ENCODE data around the gene PIK3R6. TPM values are rescaled to one million over a fixed set of nuclear protein-coding genes. Genes with fewer than 3 reads are reported as not detected.

Gene PIK3R6
- total and polyA plus RNA-seq, 2 experiments from 2014 or later = 0.11 to 0.24 TPM

DNA sequence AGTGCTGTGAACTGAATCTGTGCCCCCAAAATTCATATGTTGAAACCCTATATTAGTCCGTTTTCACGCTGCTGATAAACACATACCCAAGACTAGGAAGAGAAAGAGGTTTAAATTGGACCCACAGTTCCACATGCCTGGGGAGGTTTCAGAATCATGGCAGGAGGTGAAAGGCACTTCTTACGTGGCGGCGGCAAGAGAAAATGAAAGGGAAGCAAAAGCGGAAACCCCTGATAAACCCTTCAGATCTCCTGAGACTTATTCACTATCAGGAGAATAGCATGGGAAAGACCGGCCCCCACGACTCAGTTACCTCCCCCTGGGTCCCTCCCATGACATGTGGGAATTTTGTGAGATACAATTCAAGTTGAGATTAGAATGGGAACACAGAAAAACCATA is 105.5 kb downstream of the PIK3R6 start:
- H3K36me3 Mint-ChIP-seq (ENCODE audit: low read depth) = peaks cover 4% of the 10 kb centered on the region; the same call in 1 of the 3 replicates

DNA sequence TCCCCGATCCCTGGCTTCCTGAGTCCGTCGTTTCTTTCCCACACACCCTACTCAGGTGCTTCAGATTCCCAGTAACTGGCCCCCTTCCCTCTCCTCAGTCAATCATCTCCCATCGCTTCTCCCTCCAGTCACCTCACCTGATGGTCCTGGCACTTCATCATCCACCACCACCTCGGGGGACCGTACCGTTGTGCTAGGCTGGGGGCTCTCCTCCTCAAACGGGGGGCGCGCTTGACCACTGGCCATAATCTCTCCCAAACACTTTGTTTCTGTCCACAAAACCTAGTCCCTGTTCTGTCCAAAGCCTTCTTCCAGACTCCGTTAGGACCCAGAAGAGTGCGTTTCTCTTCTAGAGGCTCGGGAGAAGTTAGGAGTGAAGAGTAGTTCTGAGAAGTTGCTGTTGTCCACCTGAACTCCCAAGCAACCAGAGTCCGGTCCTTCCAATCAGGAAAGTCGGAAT is 109.3 kb downstream of the PIK3R6 start, which contains the start of gene SPDYE4:
Gene SPDYE4, minus strand, starts transcription at position 410 of the 460 bp plus-strand sequence. Its CDS starts 164 bp downstream, at position 246.
- Mint-ChIP-seq H3K9me3 (peaks cover 12% of the 10 kb centered on the region), H3K27me3 (ENCODE audit: insufficient read depth, low read depth, poor library complexity) (peaks cover 2% of the 10 kb centered on the region), H3K27ac (no peak within 1 kb of the TSS), H3K4me3 (no peak within 1 kb of the TSS; the same call in 2 of the 3 replicates), H3K36me3 (ENCODE audit: low read depth) (peaks cover 4% of the 10 kb centered on the region; the same call in 1 of the 3 replicates), H3K4me1 (peaks cover 11% of the 10 kb centered on the region)
- H3F3A ChIP-seq (replicated peaks; ENCODE audit: low read depth) = no peaks in the 10 kb centered on the region
- ATAC-seq (no peak), DNase-seq (ENCODE audit: low spot score) (no peak)
- no peaks in the 10 kb centered on the region for H4K20me1 ChIP-seq (replicated peaks; ENCODE audit: insufficient read depth)
- H3K4me1 ChIP-seq (ENCODE audit: insufficient read depth) = no peaks in the 10 kb centered on the region; the same call in 1 of the 2 replicates
- H3K4me2 ChIP-seq = no peak within 1 kb of the TSS
- H3K36me3 ChIP-seq (ENCODE audit: insufficient read depth) = no peaks in the 10 kb centered on the region
- no peaks in the 10 kb centered on the region for H3K27me3 ChIP-seq (ENCODE audit: insufficient read depth)
- H3K27ac ChIP-seq (ENCODE audit: low read depth) = no peak within 1 kb of the TSS
- H2AFZ ChIP-seq = no peak within 1 kb of the TSS
- H3K9me2 ChIP-seq (ENCODE audit: insufficient read depth) = no peaks in the 10 kb centered on the region
- H3K79me2 ChIP-seq (replicated peaks; ENCODE audit: insufficient read depth) = no peaks in the 10 kb centered on the region
- no peak within 1 kb of the TSS for H3K4me3 ChIP-seq
- TF ChIP-seq POLR2AphosphoS5 (IDR thresholded peaks at IDR 0.05; ENCODE audit: low read depth) (no peak), EZH2 (IDR thresholded peaks at IDR 0.05; ENCODE audit: low read depth, unreplicated experiment) (no peak), ZNF114 (CRISPR knock-in tag; IDR thresholded peaks at IDR 0.05) (no peak), ZNF331 (CRISPR knock-in tag; IDR thresholded peaks at IDR 0.05; ENCODE audit: low read depth) (no peak), STAT1 (IDR thresholded peaks at IDR 0.05; ENCODE audit: unreplicated experiment) (no peak)
- TF ChIP-seq, protein P1, sequence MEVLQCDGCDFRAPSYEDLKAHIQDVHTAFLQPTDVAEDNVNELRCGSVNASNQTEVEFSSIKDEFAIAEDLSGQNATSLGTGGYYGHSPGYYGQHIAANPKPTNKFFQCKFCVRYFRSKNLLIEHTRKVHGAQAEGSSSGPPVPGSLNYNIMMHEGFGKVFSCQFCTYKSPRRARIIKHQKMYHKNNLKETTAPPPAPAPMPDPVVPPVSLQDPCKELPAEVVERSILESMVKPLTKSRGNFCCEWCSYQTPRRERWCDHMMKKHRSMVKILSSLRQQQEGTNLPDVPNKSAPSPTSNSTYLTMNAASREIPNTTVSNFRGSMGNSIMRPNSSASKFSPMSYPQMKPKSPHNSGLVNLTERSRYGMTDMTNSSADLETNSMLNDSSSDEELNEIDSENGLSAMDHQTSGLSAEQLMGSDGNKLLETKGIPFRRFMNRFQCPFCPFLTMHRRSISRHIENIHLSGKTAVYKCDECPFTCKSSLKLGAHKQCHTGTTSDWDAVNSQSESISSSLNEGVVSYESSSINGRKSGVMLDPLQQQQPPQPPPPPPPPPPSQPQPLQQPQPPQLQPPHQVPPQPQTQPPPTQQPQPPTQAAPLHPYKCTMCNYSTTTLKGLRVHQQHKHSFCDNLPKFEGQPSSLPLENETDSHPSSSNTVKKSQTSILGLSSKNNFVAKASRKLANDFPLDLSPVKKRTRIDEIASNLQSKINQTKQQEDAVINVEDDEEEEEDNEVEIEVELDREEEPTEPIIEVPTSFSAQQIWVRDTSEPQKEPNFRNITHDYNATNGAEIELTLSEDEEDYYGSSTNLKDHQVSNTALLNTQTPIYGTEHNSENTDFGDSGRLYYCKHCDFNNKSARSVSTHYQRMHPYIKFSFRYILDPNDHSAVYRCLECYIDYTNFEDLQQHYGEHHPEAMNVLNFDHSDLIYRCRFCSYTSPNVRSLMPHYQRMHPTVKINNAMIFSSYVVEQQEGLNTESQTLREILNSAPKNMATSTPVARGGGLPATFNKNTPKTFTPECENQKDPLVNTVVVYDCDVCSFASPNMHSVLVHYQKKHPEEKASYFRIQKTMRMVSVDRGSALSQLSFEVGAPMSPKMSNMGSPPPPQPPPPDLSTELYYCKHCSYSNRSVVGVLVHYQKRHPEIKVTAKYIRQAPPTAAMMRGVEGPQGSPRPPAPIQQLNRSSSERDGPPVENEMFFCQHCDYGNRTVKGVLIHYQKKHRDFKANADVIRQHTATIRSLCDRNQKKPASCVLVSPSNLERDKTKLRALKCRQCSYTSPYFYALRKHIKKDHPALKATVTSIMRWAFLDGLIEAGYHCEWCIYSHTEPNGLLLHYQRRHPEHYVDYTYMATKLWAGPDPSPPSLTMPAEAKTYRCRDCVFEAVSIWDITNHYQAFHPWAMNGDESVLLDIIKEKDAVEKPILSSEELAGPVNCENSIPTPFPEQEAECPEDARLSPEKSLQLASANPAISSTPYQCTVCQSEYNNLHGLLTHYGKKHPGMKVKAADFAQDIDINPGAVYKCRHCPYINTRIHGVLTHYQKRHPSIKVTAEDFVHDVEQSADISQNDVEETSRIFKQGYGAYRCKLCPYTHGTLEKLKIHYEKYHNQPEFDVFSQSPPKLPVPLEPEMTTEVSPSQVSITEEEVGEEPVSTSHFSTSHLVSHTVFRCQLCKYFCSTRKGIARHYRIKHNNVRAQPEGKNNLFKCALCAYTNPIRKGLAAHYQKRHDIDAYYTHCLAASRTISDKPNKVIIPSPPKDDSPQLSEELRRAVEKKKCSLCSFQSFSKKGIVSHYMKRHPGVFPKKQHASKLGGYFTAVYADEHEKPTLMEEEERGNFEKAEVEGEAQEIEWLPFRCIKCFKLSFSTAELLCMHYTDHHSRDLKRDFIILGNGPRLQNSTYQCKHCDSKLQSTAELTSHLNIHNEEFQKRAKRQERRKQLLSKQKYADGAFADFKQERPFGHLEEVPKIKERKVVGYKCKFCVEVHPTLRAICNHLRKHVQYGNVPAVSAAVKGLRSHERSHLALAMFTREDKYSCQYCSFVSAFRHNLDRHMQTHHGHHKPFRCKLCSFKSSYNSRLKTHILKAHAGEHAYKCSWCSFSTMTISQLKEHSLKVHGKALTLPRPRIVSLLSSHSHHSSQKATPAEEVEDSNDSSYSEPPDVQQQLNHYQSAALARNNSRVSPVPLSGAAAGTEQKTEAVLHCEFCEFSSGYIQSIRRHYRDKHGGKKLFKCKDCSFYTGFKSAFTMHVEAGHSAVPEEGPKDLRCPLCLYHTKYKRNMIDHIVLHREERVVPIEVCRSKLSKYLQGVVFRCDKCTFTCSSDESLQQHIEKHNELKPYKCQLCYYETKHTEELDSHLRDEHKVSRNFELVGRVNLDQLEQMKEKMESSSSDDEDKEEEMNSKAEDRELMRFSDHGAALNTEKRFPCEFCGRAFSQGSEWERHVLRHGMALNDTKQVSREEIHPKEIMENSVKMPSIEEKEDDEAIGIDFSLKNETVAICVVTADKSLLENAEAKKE (CRISPR knock-in tag; IDR thresholded peaks at IDR 0.05) = no peak
- TF ChIP-seq, protein P2, sequence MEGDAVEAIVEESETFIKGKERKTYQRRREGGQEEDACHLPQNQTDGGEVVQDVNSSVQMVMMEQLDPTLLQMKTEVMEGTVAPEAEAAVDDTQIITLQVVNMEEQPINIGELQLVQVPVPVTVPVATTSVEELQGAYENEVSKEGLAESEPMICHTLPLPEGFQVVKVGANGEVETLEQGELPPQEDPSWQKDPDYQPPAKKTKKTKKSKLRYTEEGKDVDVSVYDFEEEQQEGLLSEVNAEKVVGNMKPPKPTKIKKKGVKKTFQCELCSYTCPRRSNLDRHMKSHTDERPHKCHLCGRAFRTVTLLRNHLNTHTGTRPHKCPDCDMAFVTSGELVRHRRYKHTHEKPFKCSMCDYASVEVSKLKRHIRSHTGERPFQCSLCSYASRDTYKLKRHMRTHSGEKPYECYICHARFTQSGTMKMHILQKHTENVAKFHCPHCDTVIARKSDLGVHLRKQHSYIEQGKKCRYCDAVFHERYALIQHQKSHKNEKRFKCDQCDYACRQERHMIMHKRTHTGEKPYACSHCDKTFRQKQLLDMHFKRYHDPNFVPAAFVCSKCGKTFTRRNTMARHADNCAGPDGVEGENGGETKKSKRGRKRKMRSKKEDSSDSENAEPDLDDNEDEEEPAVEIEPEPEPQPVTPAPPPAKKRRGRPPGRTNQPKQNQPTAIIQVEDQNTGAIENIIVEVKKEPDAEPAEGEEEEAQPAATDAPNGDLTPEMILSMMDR (conservative IDR thresholded peaks at IDR 0.05; ENCODE audit: low read depth in 2 of 2) = no peak

More for the DNA sequence above, 105.5 kb downstream of the PIK3R6 start:
- Mint-ChIP-seq H3K27ac (no peak overlapping the region), H3K4me1 (0 out of 3 replicates have a peak, but pooled peaks cover 2% of the 10 kb centered on the region), H3K27me3 (ENCODE audit: insufficient read depth, low read depth, poor library complexity) (peaks cover 2% of the 10 kb centered on the region), H3K9me3 (peaks cover 12% of the 10 kb centered on the region), H3K4me3 (no peak overlapping the region)
- Histone ChIP-seq H4K20me1 (replicated peaks; ENCODE audit: insufficient read depth) (no peaks in the 10 kb centered on the region), H3K36me3 (ENCODE audit: insufficient read depth) (no peaks in the 10 kb centered on the region), H3K4me3 (no peak overlapping the region), H3K27ac (ENCODE audit: low read depth) (no peak overlapping the region), H3F3A (replicated peaks; ENCODE audit: low read depth) (no peaks in the 10 kb centered on the region), H3K79me2 (replicated peaks; ENCODE audit: insufficient read depth) (no peaks in the 10 kb centered on the region), H2AFZ (no peak overlapping the region), H3K9me2 (ENCODE audit: insufficient read depth) (no peaks in the 10 kb centered on the region), H3K4me2 (no peak overlapping the region), H3K27me3 (ENCODE audit: insufficient read depth) (no peaks in the 10 kb centered on the region), H3K4me1 (ENCODE audit: insufficient read depth) (no peaks in the 10 kb centered on the region)
- no peak for DNase-seq (ENCODE audit: low spot score)
- TF ChIP-seq ZNF331 (CRISPR knock-in tag; IDR thresholded peaks at IDR 0.05; ENCODE audit: low read depth) (no peak), CREB1 (CRISPR knock-in tag; IDR thresholded peaks at IDR 0.05; ENCODE audit: low read depth) (no peak), POLR2AphosphoS5 (IDR thresholded peaks at IDR 0.05; ENCODE audit: low read depth) (no peak)
- TF ChIP-seq, protein P3, sequence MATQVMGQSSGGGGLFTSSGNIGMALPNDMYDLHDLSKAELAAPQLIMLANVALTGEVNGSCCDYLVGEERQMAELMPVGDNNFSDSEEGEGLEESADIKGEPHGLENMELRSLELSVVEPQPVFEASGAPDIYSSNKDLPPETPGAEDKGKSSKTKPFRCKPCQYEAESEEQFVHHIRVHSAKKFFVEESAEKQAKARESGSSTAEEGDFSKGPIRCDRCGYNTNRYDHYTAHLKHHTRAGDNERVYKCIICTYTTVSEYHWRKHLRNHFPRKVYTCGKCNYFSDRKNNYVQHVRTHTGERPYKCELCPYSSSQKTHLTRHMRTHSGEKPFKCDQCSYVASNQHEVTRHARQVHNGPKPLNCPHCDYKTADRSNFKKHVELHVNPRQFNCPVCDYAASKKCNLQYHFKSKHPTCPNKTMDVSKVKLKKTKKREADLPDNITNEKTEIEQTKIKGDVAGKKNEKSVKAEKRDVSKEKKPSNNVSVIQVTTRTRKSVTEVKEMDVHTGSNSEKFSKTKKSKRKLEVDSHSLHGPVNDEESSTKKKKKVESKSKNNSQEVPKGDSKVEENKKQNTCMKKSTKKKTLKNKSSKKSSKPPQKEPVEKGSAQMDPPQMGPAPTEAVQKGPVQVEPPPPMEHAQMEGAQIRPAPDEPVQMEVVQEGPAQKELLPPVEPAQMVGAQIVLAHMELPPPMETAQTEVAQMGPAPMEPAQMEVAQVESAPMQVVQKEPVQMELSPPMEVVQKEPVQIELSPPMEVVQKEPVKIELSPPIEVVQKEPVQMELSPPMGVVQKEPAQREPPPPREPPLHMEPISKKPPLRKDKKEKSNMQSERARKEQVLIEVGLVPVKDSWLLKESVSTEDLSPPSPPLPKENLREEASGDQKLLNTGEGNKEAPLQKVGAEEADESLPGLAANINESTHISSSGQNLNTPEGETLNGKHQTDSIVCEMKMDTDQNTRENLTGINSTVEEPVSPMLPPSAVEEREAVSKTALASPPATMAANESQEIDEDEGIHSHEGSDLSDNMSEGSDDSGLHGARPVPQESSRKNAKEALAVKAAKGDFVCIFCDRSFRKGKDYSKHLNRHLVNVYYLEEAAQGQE (IDR thresholded peaks at IDR 0.05; ENCODE audit: unreplicated experiment) = no peak
- ATAC-seq = no peak
